ENCODE measurements around the gene PRPH.

Gene PRPH

GRCh38 chr12:49344486-49345050 lies 49.6 kb downstream of the PRPH start:
- DNase-seq (ENCODE audit: low spot score): no peak
- in situ Hi-C loops (cut with MboI; ENCODE audit: low sequenced_read_pairs, unreplicated experiment): no loop called here
- TF ChIP-seq CTCF (IDR thresholded peaks at IDR 0.05; ENCODE audit: borderline replicate concordance, control extremely low read depth, extremely low read depth, insufficient read depth, missing control alignments): no peak

- TF ChIP-seq CTCF (IDR thresholded peaks at IDR 0.05; ENCODE audit: borderline replicate concordance, control extremely low read depth, extremely low read depth, insufficient read depth, missing control alignments): no peak
- DNase-seq (ENCODE audit: low spot score): peak; percentile 75
Measured at GRCh38 chr12:49345051-49345824, 50.3 kb downstream of the PRPH start.

GRCh38 chr12:49345825-49346658 lies 51.1 kb downstream of the PRPH start:
- DNase-seq (ENCODE audit: low spot score): peak; percentile 57
- no peak for TF ChIP-seq CTCF (IDR thresholded peaks at IDR 0.05; ENCODE audit: borderline replicate concordance, control extremely low read depth, extremely low read depth, insufficient read depth, missing control alignments)
- in situ Hi-C loops (cut with MboI; ENCODE audit: low sequenced_read_pairs, unreplicated experiment): no loop called here

More at GRCh38 chr12:49345051-49345824, 50.3 kb downstream of the PRPH start:
- in situ Hi-C loops (cut with MboI; ENCODE audit: low sequenced_read_pairs, unreplicated experiment): no loop called here

GRCh38 chr12:49346659-49347310 lies 51.8 kb downstream of the PRPH start, which contains the start of gene DNAJC22:
Gene DNAJC22 (plus strand): TSS chr12:49346888. CDS start chr12:49348873, 1,985 bp downstream.
- in situ Hi-C loops (cut with MboI; ENCODE audit: low sequenced_read_pairs, unreplicated experiment): no loop called here

GRCh38 chr12:49347311-49348193 lies 52.6 kb downstream of the PRPH start:
- DNase-seq (ENCODE audit: low spot score): peak; percentile 92
- peak; percentile 97 for TF ChIP-seq CTCF (IDR thresholded peaks at IDR 0.05; ENCODE audit: borderline replicate concordance, control extremely low read depth, extremely low read depth, insufficient read depth, missing control alignments)
- in situ Hi-C loops (cut with MboI; ENCODE audit: low sequenced_read_pairs, unreplicated experiment): no loop called here

More at GRCh38 chr12:49346659-49347310, 51.8 kb downstream of the PRPH start, which contains the start of gene DNAJC22:
- no peak for TF ChIP-seq CTCF (IDR thresholded peaks at IDR 0.05; ENCODE audit: borderline replicate concordance, control extremely low read depth, extremely low read depth, insufficient read depth, missing control alignments)
- DNase-seq (ENCODE audit: low spot score): peak; percentile 80

All from GM13976 (cell line).